HEK293T (cell line): ENCODE data around the gene CLDN3.

Experiments
- CTCF ChIA-PET: fragments of 350-600 bp; formaldehyde crosslinking; extraction: SDS; loops from one replicate; lab custom pipeline; 2021; ENCODE audit warnings: antibody characterized with exemption, inconsistent platforms; lab: Yijun Ruan, JAX
- POLR2A ChIA-PET: fragments of 350-600 bp; formaldehyde crosslinking; extraction: SDS; loops from one replicate; lab custom pipeline; 2020; ENCODE audit warnings: antibody characterized with exemption, inconsistent platforms; lab: Yijun Ruan, JAX
- DNase-seq: peaks from one replicate; pipeline ENCODE4 v3.0.0; 2012; ENCODE audit warnings: mixed read lengths; ENCODE audit errors: extremely low spot score
- ARNT ChIP-seq: fragments of 450-650 bp; IDR thresholded peaks from 2 replicates; pipeline ENCODE4 v1.6.1; 2017; ENCODE audit warnings: mild to moderate bottlenecking
- BHLHE40 ChIP-seq: fragments of 450-650 bp; IDR thresholded peaks from 2 replicates; pipeline ENCODE4 v1.6.1; 2016; ENCODE audit warnings: mild to moderate bottlenecking, moderate library complexity, borderline replicate concordance
- CTBP1 ChIP-seq: fragments of 450-650 bp; IDR thresholded peaks from 2 replicates; pipeline ENCODE4 v1.6.1; 2016; ENCODE audit warnings: borderline replicate concordance
- ELF4 ChIP-seq: fragments of 450-650 bp; IDR thresholded peaks from 2 replicates; pipeline ENCODE4 v1.6.1; 2017; ENCODE audit warnings: antibody characterized with exemption
- FOXA1 ChIP-seq: fragments of 450-650 bp; IDR thresholded peaks from 2 replicates; pipeline ENCODE4 v1.6.1; 2016; ENCODE audit warnings: mild to moderate bottlenecking
- FOXK2 ChIP-seq: fragments of 450-650 bp; IDR thresholded peaks from 2 replicates; pipeline ENCODE4 v1.6.1; 2016; ENCODE audit warnings: mild to moderate bottlenecking
- FOXM1 ChIP-seq: fragments of 450-650 bp; IDR thresholded peaks from 2 replicates; pipeline ENCODE4 v1.6.1; 2017; ENCODE audit warnings: mild to moderate bottlenecking, borderline replicate concordance
- HDGF ChIP-seq: fragments of 450-650 bp; IDR thresholded peaks from 2 replicates; pipeline ENCODE4 v1.6.1; 2017; ENCODE audit warnings: antibody characterized with exemption, borderline replicate concordance
- L3MBTL2 ChIP-seq: fragments of 450-650 bp; conservative IDR thresholded peaks from 2 replicates; pipeline ENCODE4 v1.6.1; 2016; ENCODE audit warnings: mild to moderate bottlenecking
- LEF1 ChIP-seq: fragments of 450-650 bp; IDR thresholded peaks from 2 replicates; pipeline ENCODE4 v1.6.1; 2017; ENCODE audit warnings: mild to moderate bottlenecking, borderline replicate concordance
- NFRKB ChIP-seq: fragments of 450-650 bp; IDR thresholded peaks from 2 replicates; pipeline ENCODE4 v1.6.1; 2016; ENCODE audit warnings: mild to moderate bottlenecking, moderate library complexity
- SP1 ChIP-seq: fragments of 450-650 bp; IDR thresholded peaks from 2 replicates; pipeline ENCODE4 v1.6.1; 2017
- SUZ12 ChIP-seq: fragments of 450-650 bp; IDR thresholded peaks from 2 replicates; pipeline ENCODE4 v1.6.1; 2016; ENCODE audit warnings: mild to moderate bottlenecking
- TARDBP ChIP-seq: fragments of 450-650 bp; IDR thresholded peaks from 2 replicates; pipeline ENCODE4 v1.6.1; 2016
- ZNF384 ChIP-seq: fragments of 450-650 bp; IDR thresholded peaks from 2 replicates; pipeline ENCODE4 v1.6.1; 2016
- TF ChIP-seq, protein P1 (sequence below): fragments of 450-650 bp; IDR thresholded peaks from 2 replicates; pipeline ENCODE4 v1.6.1; 2016

Gene CLDN3

GRCh38 chr7:73738220-73738611 lies 31.9 kb downstream of the CLDN3 start:
- no peak for TF ChIP-seq BHLHE40
- no peak for TF ChIP-seq CTBP1
- TF ChIP-seq L3MBTL2: peak; percentile 72
- CTCF ChIA-PET: interaction anchor here (0.7 to 1.4 kb wide), 3 partner anchors 9 to 109 kb away, joined by 4 to 5 read pairs (median 5); no protein-coding TSS in a partner anchor
- DNase-seq: peak; percentile 68
- POLR2A ChIA-PET: interaction anchor here (0.6 to 2.9 kb wide), 21 partner anchors 9 to 216 kb away, joined by 3 to 13 read pairs (median 4); partner anchors contain the start of genes BAZ1B, CLDN3 and METTL27

GRCh38 chr7:73737491-73738219 lies 32.4 kb downstream of the CLDN3 start:
- no peak for DNase-seq
- ChIA-PET CTCF (interaction anchor here (0.7 to 1.4 kb wide), 2 partner anchors 9 to 12 kb away, joined by 4 to 5 read pairs; no protein-coding TSS in a partner anchor), POLR2A (interaction anchor here (0.8 to 2.9 kb wide), 16 partner anchors 9 to 172 kb away, joined by 3 to 13 read pairs (median 4); partner anchors contain the start of genes CLDN3 and METTL27)
- TF ChIP-seq HDGF (no peak), NFRKB (no peak), LEF1 (no peak), L3MBTL2 (no peak), CTBP1 (no peak), ZNF384 (no peak), FOXA1 (no peak), FOXM1 (no peak), ELF4 (no peak), SP1 (no peak), BHLHE40 (no peak), FOXK2 (no peak), SUZ12 (no peak), TARDBP (no peak), ARNT (no peak)
- TF ChIP-seq, protein P1, sequence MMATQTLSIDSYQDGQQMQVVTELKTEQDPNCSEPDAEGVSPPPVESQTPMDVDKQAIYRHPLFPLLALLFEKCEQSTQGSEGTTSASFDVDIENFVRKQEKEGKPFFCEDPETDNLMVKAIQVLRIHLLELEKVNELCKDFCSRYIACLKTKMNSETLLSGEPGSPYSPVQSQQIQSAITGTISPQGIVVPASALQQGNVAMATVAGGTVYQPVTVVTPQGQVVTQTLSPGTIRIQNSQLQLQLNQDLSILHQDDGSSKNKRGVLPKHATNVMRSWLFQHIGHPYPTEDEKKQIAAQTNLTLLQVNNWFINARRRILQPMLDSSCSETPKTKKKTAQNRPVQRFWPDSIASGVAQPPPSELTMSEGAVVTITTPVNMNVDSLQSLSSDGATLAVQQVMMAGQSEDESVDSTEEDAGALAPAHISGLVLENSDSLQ: no peak

DNA sequence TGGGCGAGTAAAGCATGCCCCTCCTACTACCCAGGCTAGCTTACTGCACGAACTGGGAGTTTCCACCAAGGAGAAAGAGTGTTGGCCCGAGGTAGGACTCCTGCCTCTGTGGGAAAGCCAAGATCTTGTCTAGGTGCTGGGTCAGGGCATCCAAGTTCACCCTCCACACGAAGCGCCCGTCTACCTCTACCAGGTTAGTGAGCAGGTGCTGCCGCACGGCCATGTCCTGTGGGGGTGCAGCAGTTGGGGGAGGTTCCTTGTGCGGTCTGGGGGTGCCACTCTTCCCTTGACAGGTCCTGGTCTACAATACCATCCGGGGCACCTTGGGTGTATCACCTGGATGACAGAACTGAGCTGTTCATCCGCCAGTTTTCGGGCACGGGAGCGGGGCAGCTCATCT lies 33.2 kb downstream of the CLDN3 start:
- POLR2A ChIA-PET: interaction anchor here (1.3 kb wide), 1 partner anchor 105 kb away, joined by 3 read pairs; the partner anchor contains the start of gene METTL27
- TF ChIP-seq SUZ12 (no peak), FOXK2 (no peak), FOXM1 (no peak), ZNF384 (no peak), ELF4 (no peak), LEF1 (no peak), NFRKB (no peak), TARDBP (no peak), FOXA1 (no peak), L3MBTL2 (no peak)
- TF ChIP-seq, protein P1: no peak
- CTCF ChIA-PET: interaction anchor here (1.6 kb wide), 1 partner anchor 130 kb away, joined by 4 read pairs; no protein-coding TSS in a partner anchor
- DNase-seq: no peak

DNA sequence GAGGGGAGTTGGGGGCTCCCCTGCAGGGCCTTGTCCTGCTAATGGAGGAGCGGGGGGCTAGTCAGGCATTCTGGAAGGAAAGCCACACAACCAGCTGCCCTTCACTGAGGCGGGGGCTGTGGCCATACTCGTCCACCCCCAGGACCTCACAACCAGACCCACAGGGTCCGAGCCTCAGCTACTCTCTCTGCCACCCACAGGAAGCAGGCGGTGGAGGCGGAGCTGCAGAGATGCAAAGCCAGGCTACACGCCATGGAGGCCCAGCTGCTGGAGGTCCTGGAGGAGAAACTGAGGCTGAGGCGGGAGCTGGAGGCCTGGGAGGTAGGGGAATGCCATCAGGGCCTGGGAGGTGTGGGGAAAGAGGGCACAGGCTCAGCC lies 34.6 kb downstream of the CLDN3 start:
- CTCF ChIA-PET: interaction anchor here (0.7 to 4.2 kb wide), 6 partner anchors 15 to 129 kb away, joined by 3 to 21 read pairs (median 5); partner anchors contain the start of gene STX1A

DNA sequence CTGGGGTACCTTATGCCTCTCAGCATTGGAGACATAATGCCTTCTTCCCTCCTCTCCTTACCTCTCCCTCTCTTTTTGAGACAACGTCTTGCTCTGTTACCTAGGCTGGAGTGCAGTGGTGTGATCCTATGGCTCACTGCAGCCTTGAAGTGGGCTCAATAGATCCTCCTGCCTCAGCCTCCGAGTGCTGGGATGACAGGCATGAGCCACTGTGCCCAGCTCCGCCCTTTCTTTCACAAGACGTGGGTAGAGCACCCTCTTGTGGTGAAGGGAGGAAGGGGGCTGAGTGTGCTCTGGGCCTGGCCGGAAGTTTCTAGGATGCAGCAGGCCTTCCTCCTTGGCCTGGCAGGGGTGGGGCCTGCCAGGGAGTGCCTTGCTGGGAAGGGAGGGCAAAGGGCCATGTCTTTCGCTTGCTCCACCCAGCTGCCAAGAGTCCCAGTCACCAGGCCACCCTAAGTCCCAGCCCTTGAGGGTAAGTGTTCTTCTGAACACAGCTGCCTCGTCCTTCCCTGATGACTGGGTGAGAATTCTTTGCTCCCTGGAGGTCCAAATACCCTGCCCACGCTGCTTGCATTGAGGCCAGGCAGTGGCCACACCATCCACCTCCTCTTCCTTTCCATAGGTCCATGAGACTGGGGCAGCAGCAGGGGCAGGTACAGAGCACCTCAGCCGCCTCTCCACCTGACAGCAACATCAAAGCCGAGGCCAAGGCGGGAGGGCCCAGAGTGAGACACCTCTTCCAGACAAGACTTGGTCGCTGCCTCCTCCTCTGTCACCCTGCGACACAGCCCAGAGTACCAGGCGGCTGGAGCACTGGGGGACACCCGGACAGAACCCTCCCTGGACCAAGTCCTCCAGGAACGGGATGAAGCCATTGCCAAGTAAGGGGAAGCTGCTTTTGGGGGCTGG lies 35.2 kb downstream of the CLDN3 start:
- ChIA-PET CTCF (interaction anchor here (0.5 to 4.2 kb wide), 15 partner anchors 9 to 295 kb away, joined by 3 to 21 read pairs (median 5); partner anchors contain the start of gene STX1A), POLR2A (interaction anchor here (0.8 to 1.6 kb wide), 4 partner anchors 12 to 122 kb away, joined by 3 to 5 read pairs (median 4); no protein-coding TSS in a partner anchor)
- TF ChIP-seq TARDBP (no peak), ZNF384 (no peak), FOXM1 (no peak), HDGF (0 out of 2 replicates have a peak, but pooled peaks have one; percentile 75)
- TF ChIP-seq, protein P1: peak; percentile 91
- peak; percentile 75 for DNase-seq

More for the DNA sequence above, 34.6 kb downstream of the CLDN3 start:
- POLR2A ChIA-PET: no interaction called here
- DNase-seq: no peak
- TF ChIP-seq FOXM1 (no peak), BHLHE40 (no peak), ELF4 (no peak), FOXK2 (no peak), ZNF384 (no peak), HDGF (no peak), SP1 (no peak), CTBP1 (no peak), LEF1 (no peak), SUZ12 (no peak), NFRKB (no peak), L3MBTL2 (no peak), ARNT (no peak), TARDBP (no peak), FOXA1 (no peak)
- TF ChIP-seq, protein P1: no peak
